Loucy (cell line): ENCODE results near the gene WWOX.

Source experiments
- EZH2phosphoT487 ChIP-seq: fragments of 200-600 bp; IDR thresholded peaks from 2 replicates; pipeline ENCODE4 v1.6.1; 2018; ENCODE audit warnings: antibody characterized with exemption, mild to moderate bottlenecking, moderate library complexity, borderline replicate concordance
- TF ChIP-seq, protein P1 (sequence below): fragments of 200-600 bp; sonication (generic); conservative IDR thresholded peaks from 2 replicates; pipeline ENCODE4 v1.5.1; 2014; ENCODE audit warnings: mild to moderate bottlenecking, antibody characterized with exemption, low read length

DNA sequence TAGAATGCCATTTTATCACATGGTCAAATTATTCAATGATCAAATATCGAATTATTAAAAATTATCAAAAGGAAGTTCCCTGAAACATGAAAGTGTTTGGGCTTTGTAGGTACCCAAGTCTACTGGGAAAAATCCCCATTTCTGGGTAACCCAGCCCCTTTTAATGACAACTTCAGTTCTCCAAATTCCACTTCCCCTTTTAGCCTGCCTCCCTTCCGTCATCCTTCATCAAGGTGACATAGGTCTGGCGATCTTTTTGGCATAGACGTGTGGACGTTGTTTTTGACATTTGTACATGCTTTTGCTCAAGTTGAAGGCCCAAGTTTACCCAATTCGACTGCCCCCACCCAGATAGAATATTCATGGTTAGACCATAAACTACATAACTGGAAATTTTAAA lies 840.1 kb downstream of the WWOX start:
- TF ChIP-seq, protein P1, sequence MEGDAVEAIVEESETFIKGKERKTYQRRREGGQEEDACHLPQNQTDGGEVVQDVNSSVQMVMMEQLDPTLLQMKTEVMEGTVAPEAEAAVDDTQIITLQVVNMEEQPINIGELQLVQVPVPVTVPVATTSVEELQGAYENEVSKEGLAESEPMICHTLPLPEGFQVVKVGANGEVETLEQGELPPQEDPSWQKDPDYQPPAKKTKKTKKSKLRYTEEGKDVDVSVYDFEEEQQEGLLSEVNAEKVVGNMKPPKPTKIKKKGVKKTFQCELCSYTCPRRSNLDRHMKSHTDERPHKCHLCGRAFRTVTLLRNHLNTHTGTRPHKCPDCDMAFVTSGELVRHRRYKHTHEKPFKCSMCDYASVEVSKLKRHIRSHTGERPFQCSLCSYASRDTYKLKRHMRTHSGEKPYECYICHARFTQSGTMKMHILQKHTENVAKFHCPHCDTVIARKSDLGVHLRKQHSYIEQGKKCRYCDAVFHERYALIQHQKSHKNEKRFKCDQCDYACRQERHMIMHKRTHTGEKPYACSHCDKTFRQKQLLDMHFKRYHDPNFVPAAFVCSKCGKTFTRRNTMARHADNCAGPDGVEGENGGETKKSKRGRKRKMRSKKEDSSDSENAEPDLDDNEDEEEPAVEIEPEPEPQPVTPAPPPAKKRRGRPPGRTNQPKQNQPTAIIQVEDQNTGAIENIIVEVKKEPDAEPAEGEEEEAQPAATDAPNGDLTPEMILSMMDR = no peak
- no peak for TF ChIP-seq EZH2phosphoT487
